ENCODE measurements around the gene GAL.

DNA sequence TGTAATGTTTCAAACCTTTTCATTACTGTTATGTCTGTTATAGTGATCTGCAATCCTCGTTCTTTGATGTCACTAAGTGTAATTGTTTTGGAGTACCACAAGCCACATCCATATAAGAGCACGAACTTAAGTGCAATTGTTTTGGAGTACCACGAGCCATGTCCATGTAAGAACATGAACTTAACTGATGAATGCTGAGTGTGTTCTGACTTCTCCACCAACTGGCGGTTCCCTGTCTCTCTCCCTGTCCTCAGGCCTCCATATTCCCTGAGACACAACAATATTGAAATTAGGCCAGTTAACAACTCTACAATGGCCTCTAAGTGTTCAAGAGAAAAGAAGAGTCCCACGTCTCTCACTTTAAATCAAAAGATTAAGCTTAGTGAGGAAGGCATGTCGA, 43.4 kb downstream of the GAL start:
- no peak for TF ChIP-seq TAF1 (IDR thresholded peaks at IDR 0.05; ENCODE audit: borderline replicate concordance, insufficient read depth, low read length)
- TF ChIP-seq POLR2AphosphoS5 (IDR thresholded peaks at IDR 0.05; ENCODE audit: low read depth, low read length), result no peak
- TF ChIP-seq, protein P1, sequence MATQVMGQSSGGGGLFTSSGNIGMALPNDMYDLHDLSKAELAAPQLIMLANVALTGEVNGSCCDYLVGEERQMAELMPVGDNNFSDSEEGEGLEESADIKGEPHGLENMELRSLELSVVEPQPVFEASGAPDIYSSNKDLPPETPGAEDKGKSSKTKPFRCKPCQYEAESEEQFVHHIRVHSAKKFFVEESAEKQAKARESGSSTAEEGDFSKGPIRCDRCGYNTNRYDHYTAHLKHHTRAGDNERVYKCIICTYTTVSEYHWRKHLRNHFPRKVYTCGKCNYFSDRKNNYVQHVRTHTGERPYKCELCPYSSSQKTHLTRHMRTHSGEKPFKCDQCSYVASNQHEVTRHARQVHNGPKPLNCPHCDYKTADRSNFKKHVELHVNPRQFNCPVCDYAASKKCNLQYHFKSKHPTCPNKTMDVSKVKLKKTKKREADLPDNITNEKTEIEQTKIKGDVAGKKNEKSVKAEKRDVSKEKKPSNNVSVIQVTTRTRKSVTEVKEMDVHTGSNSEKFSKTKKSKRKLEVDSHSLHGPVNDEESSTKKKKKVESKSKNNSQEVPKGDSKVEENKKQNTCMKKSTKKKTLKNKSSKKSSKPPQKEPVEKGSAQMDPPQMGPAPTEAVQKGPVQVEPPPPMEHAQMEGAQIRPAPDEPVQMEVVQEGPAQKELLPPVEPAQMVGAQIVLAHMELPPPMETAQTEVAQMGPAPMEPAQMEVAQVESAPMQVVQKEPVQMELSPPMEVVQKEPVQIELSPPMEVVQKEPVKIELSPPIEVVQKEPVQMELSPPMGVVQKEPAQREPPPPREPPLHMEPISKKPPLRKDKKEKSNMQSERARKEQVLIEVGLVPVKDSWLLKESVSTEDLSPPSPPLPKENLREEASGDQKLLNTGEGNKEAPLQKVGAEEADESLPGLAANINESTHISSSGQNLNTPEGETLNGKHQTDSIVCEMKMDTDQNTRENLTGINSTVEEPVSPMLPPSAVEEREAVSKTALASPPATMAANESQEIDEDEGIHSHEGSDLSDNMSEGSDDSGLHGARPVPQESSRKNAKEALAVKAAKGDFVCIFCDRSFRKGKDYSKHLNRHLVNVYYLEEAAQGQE (IDR thresholded peaks at IDR 0.05; ENCODE audit: insufficient read depth in 1 of 2, low read depth in 2 of 2, low read length in 2 of 2), result no peak
